ENCODE measurements around the gene LRRC72. TPM values are rescaled to one million over a fixed set of nuclear protein-coding genes. Genes with fewer than 3 reads are reported as not detected.
"Not testable (repeated sequence)": the region's sequence is repeated elsewhere in the genome, so short reads cannot be mapped to it uniquely, and the experiment has no call there.

The LRRC72 gene
- total RNA-seq, 1 donor from 2014 or later, result not detected

GRCh38 chr7:16528520-16528919 lies 1.9 kb downstream of the LRRC72 start:
- intact Hi-C loops (cut with micrococcal nuclease), result no loop called here

- intact Hi-C loops (cut with micrococcal nuclease), result no loop called here
Measured at GRCh38 chr7:16529697-16530096, 3.1 kb downstream of the LRRC72 start.

GRCh38 chr7:16531707-16532106 lies 5.1 kb downstream of the LRRC72 start:
- intact Hi-C loops (cut with micrococcal nuclease), result no loop called here

GRCh38 chr7:16532272-16532671 lies 5.6 kb downstream of the LRRC72 start:
- intact Hi-C loops (cut with micrococcal nuclease), result no loop called here

- intact Hi-C loops (cut with micrococcal nuclease), result no loop called here
Measured at GRCh38 chr7:16535500-16535899, 8.9 kb downstream of the LRRC72 start.

GRCh38 chr7:16540559-16540958 lies 13.9 kb downstream of the LRRC72 start:
- intact Hi-C loops (cut with micrococcal nuclease), result not testable (repeated sequence)

GRCh38 chr7:16542401-16542800 lies 15.8 kb downstream of the LRRC72 start:
- intact Hi-C loops (cut with micrococcal nuclease), result no loop called here

GRCh38 chr7:16543456-16543855 lies 16.8 kb downstream of the LRRC72 start:
- intact Hi-C loops (cut with micrococcal nuclease), result no loop called here

GRCh38 chr7:16546921-16547505 lies 20.4 kb downstream of the LRRC72 start:
- intact Hi-C loops (cut with micrococcal nuclease), result no loop called here

GRCh38 chr7:16548428-16548827 lies 21.8 kb downstream of the LRRC72 start:
- intact Hi-C loops (cut with micrococcal nuclease), result no loop called here

- intact Hi-C loops (cut with micrococcal nuclease), result no loop called here
Measured at GRCh38 chr7:16550671-16551070, 24.0 kb downstream of the LRRC72 start.

- intact Hi-C loops (cut with micrococcal nuclease), result no loop called here
Measured at GRCh38 chr7:16554518-16555236, 28.1 kb downstream of the LRRC72 start.

- intact Hi-C loops (cut with micrococcal nuclease), result no loop called here
Measured at GRCh38 chr7:16556359-16556758, 29.7 kb downstream of the LRRC72 start.

GRCh38 chr7:16558761-16559302 lies 32.2 kb downstream of the LRRC72 start:
- intact Hi-C loops (cut with micrococcal nuclease), result no loop called here

GRCh38 chr7:16559497-16560179 lies 33.0 kb downstream of the LRRC72 start:
- intact Hi-C loops (cut with micrococcal nuclease), result loop anchor here (10.0 kb wide), 4 partner anchors 285 to 1255 kb away; no protein-coding TSS in a partner anchor

GRCh38 chr7:16561943-16562342 lies 35.3 kb downstream of the LRRC72 start:
- intact Hi-C loops (cut with micrococcal nuclease), result loop anchor here (10.0 kb wide), 4 partner anchors 287 to 1257 kb away; no protein-coding TSS in a partner anchor

GRCh38 chr7:16562456-16563220 lies 36.0 kb downstream of the LRRC72 start:
- intact Hi-C loops (cut with micrococcal nuclease), result loop anchor here (10.0 kb wide), 4 partner anchors 288 to 1258 kb away; no protein-coding TSS in a partner anchor

- intact Hi-C loops (cut with micrococcal nuclease), result loop anchor here (10.0 kb wide), 4 partner anchors 289 to 1259 kb away; no protein-coding TSS in a partner anchor
Measured at GRCh38 chr7:16563281-16564022, 36.8 kb downstream of the LRRC72 start.

GRCh38 chr7:16564023-16564380 lies 37.4 kb downstream of the LRRC72 start:
- intact Hi-C loops (cut with micrococcal nuclease), result loop anchor here (10.0 kb wide), 4 partner anchors 289 to 1259 kb away; no protein-coding TSS in a partner anchor

- intact Hi-C loops (cut with micrococcal nuclease), result loop anchor here (1.0 to 10.0 kb wide), 7 partner anchors 133 to 1260 kb away; no protein-coding TSS in a partner anchor
Measured at GRCh38 chr7:16564909-16565426, 38.3 kb downstream of the LRRC72 start.
